Parathyroid adenoma (tissue), 2 donors: ENCODE measurements around the gene STAM.

Source experiments
- H2AFZ ChIP-seq: fragments of 300-600 bp; sonication (generic); one replicate; pipeline ENCODE4 v1.7.0; 2017; ENCODE audit warnings: antibody characterized with exemption, mild to moderate bottlenecking
- H3K27ac ChIP-seq: fragments of 300-600 bp; sonication (generic); one replicate; pipeline ENCODE4 v1.7.0; 2017
- H3K27me3 ChIP-seq: fragments of 300-600 bp; sonication (generic); one replicate; pipeline ENCODE4 v1.7.0; 2017; ENCODE audit warnings: low read length; ENCODE audit not compliant: control insufficient read depth, insufficient read depth
- H3K36me3 ChIP-seq: fragments of 300-600 bp; sonication (generic); one replicate; pipeline ENCODE4 v1.7.0; 2017; ENCODE audit warnings: low read length; ENCODE audit not compliant: control insufficient read depth, insufficient read depth
- H3K4me1 ChIP-seq: fragments of 300-600 bp; sonication (generic); one replicate; pipeline ENCODE4 v1.7.0; 2017; ENCODE audit warnings: control low read depth
- H3K4me2 ChIP-seq: fragments of 300-600 bp; sonication (generic); one replicate; pipeline ENCODE4 v1.7.0; 2017; ENCODE audit warnings: low read length
- H3K4me3 ChIP-seq: fragments of 300-600 bp; sonication (generic); one replicate; pipeline ENCODE4 v1.7.0; 2017; ENCODE audit warnings: low read depth, low read length
- H3K79me2 ChIP-seq: fragments of 300-600 bp; sonication (generic); one replicate; pipeline ENCODE4 v1.7.0; 2017; ENCODE audit warnings: control low read depth
- H3K9ac ChIP-seq: fragments of 300-600 bp; sonication (generic); one replicate; pipeline ENCODE4 v1.7.0; 2017; ENCODE audit warnings: mild to moderate bottlenecking
- H3K9me3 ChIP-seq: fragments of 300-600 bp; sonication (generic); one replicate; pipeline ENCODE4 v1.7.0; 2017; ENCODE audit warnings: low read length; ENCODE audit not compliant: control insufficient read depth
- TF ChIP-seq, protein P1 (sequence below): fragments of 300-600 bp; sonication (generic); IDR thresholded peaks from one replicate; pipeline ENCODE4 v1.7.0; 2017; ENCODE audit warnings: antibody characterized with exemption, mild to moderate bottlenecking
- donor health status: primary hyperparathyroidism.

Gene STAM

DNA sequence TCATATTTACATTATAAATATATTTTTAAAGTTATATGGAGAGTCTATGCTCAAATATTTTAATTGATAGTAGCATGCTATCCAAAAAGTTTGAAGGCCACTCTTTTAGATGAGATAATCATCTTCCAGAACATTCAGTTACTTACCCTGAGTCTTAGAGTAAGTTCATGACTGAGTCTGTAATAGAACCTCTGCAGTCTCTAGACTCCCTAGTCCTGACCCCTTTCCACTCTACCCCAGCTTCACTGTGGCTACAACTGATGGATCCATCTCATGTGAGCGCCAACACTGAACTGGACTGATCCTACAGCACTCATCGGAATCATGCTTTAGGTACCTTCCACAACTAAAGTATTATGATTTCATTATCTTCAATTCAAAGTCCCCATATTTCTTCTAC is 36.9 kb upstream of the STAM start:
- no peaks in the 10 kb centered on the region for H3K27me3 ChIP-seq
- H3K4me2 ChIP-seq: no peak overlapping the region
- TF ChIP-seq, protein P1, sequence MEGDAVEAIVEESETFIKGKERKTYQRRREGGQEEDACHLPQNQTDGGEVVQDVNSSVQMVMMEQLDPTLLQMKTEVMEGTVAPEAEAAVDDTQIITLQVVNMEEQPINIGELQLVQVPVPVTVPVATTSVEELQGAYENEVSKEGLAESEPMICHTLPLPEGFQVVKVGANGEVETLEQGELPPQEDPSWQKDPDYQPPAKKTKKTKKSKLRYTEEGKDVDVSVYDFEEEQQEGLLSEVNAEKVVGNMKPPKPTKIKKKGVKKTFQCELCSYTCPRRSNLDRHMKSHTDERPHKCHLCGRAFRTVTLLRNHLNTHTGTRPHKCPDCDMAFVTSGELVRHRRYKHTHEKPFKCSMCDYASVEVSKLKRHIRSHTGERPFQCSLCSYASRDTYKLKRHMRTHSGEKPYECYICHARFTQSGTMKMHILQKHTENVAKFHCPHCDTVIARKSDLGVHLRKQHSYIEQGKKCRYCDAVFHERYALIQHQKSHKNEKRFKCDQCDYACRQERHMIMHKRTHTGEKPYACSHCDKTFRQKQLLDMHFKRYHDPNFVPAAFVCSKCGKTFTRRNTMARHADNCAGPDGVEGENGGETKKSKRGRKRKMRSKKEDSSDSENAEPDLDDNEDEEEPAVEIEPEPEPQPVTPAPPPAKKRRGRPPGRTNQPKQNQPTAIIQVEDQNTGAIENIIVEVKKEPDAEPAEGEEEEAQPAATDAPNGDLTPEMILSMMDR: no peak
- H3K4me1 ChIP-seq: no peaks in the 10 kb centered on the region
- no peak overlapping the region for H3K4me3 ChIP-seq
- H3K27ac ChIP-seq: no peak overlapping the region
- H3K9me3 ChIP-seq: no peaks in the 10 kb centered on the region
- H2AFZ ChIP-seq: no peak overlapping the region
- H3K79me2 ChIP-seq: no peaks in the 10 kb centered on the region
- no peaks in the 10 kb centered on the region for H3K36me3 ChIP-seq
- H3K9ac ChIP-seq: no peak overlapping the region

DNA sequence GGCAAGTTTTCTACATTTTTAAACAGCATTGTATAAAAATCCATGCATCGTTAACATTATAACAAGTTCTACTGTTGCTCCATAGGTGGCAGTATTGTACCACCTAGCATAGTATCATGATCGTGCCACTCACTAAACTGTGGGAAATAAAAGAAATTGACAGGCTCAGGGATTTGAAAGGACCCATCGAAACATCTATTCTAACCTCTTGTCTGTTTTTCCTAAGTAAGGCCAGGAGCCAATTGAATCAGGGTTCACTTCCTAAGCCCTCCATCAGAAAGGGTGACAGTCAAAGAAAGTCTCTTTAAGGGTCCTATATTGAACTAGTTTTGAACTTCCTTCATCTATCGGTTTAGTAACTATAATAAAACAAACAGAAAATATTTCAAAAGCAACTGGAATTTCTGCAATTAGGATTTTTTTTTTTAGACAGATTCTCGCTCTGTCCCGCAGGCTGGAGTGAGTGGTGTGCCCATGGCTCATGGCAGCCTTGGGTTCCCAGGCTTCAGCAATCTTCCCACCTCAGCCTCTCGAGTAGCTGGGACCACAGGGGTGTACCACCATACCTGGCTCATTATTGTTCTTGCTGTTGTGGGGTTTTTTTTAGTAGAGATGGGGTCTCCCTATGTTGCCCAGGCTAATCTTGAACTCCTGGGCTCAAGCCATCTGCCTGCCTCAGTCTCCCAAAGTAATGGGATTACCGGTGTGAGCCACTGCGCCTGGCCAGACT is 36.2 kb upstream of the STAM start:
- no peaks in the 10 kb centered on the region for H3K9me3 ChIP-seq
- H3K27me3 ChIP-seq: no peaks in the 10 kb centered on the region
- H3K27ac ChIP-seq: no peak overlapping the region
- no peak overlapping the region for H3K4me2 ChIP-seq
- H3K36me3 ChIP-seq: no peaks in the 10 kb centered on the region
- TF ChIP-seq, protein P1: peak; percentile 92
- no peaks in the 10 kb centered on the region for H3K4me1 ChIP-seq
- no peaks in the 10 kb centered on the region for H3K79me2 ChIP-seq
- H3K4me3 ChIP-seq: no peak overlapping the region
- H2AFZ ChIP-seq: no peak overlapping the region
- no peak overlapping the region for H3K9ac ChIP-seq

DNA sequence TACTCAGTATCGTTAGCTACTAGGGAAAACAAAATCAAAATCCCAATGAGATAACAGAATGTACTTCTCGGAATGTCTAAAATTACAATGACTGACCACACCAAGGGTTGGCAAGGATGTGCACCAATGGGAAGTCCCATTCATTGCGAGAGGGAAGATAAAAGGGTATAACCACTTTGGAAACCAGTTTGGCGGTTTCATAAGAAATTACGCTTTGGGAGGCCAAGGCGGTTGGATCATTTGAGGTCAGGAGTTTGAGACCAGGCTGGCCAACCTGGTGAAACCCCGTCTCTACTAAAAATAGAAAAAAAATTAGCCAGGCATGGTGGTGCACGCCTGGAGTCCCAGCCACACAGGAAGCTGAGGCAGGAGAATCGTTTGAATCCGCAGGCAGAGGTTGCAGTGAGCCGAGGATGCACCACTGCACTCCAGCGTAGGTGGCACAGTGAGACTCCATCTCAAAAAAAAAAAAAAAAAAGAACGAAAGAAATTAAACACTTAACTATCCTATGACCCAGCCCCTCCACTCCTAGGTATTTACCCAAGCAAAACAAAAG is 34.4 kb upstream of the STAM start:
- H3K27ac ChIP-seq: no peak overlapping the region
- H3K9ac ChIP-seq: no peak overlapping the region
- TF ChIP-seq, protein P1: no peak
- H3K27me3 ChIP-seq: no peaks in the 10 kb centered on the region
- H3K4me2 ChIP-seq: no peak overlapping the region
- H2AFZ ChIP-seq: no peak overlapping the region
- H3K9me3 ChIP-seq: no peaks in the 10 kb centered on the region
- no peaks in the 10 kb centered on the region for H3K36me3 ChIP-seq
- no peak overlapping the region for H3K4me3 ChIP-seq
- no peaks in the 10 kb centered on the region for H3K79me2 ChIP-seq
- no peaks in the 10 kb centered on the region for H3K4me1 ChIP-seq

DNA sequence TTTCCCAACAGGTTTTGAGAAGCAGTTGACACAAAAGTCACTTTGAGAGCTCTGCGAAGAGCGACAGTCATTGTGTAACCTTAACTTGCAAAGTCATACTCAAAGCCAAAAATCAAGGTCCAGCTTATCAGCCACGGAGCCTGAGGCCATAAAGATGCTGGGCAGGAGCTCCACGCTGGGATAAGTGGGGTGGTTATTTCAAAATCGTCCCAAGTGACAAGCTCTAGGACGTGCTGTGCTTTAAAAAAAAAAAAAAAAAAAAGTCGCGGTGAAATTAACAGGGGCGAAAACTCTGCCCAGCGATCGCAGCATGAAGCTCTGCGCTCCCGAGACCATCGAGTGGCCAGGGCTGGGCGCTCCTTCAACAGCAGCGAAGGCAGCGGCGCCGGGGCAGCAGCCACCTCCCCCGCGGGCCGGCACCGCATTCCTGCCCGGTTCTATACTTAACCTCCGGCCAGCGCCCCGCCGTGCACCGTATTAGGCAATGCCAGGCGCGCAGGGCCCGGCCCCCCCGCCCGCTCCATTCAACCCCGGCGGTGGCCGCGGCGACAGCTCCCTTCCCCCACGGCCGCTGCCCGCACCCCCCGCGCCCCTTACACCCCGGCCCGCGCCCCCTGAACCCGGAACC is 27.4 kb upstream of the STAM start:
- Histone ChIP-seq H3K27me3 (no peaks in the 10 kb centered on the region), H3K27ac (peak overlapping the region; percentile 89), H2AFZ (peak overlapping the region; percentile 80), H3K4me1 (peaks cover 3% of the 10 kb centered on the region), H3K4me3 (peak overlapping the region; percentile 43), H3K9ac (no peak overlapping the region), H3K79me2 (no peaks in the 10 kb centered on the region), H3K9me3 (no peaks in the 10 kb centered on the region), H3K36me3 (no peaks in the 10 kb centered on the region), H3K4me2 (peak overlapping the region; percentile 77)
- TF ChIP-seq, protein P1: no peak
